Keratinocyte (primary cell): ENCODE measurements around the gene ANO10. TPM values are rescaled to one million over a fixed set of nuclear protein-coding genes. Genes with fewer than 3 reads are reported as not detected.

Experiments used
- DNase-seq: peaks from one replicate; pipeline ENCODE4 v3.0.0-alpha.2; 2011; ENCODE audit warnings: low read depth, missing footprints, low spot score
- FAIRE-seq: peaks from 2 replicates; lab custom pipeline; 2011; peaks lifted over from hg19 to GRCh38; lab: Jason Lieb, UNC
- H2AFZ ChIP-seq: 2 replicates; pipeline ENCODE4 v1.6.0; 2012; ENCODE audit warnings: low read length, control low read depth, inconsistent platforms; ENCODE audit not compliant: control insufficient read depth
- H3K27ac ChIP-seq: 2 replicates; pipeline ENCODE4 v1.5.1; 2011; ENCODE audit warnings: low read length; ENCODE audit not compliant: control insufficient read depth, insufficient read depth
- H3K27me3 ChIP-seq: 3 replicates; pipeline ENCODE4 v1.6.0; 2011; ENCODE audit warnings: low read length; ENCODE audit not compliant: control insufficient read depth, insufficient read depth; ENCODE audit errors: extremely low read depth
- H3K36me3 ChIP-seq, 2 experiments: 2 replicates in 1 of 2; 3 replicates in 1 of 2; pipeline ENCODE4 v1.5.1; 2011; ENCODE audit warnings: low read length in 2 of 2, mild to moderate bottlenecking in 1 of 2; ENCODE audit not compliant: control insufficient read depth in 2 of 2, insufficient read depth in 2 of 2; ENCODE audit errors: extremely low read depth in 1 of 2
- H3K4me1 ChIP-seq: 3 replicates; pipeline ENCODE4 v1.5.1; 2011; ENCODE audit warnings: low read length; ENCODE audit not compliant: control insufficient read depth, insufficient read depth; ENCODE audit errors: extremely low read depth
- H3K4me2 ChIP-seq: 3 replicates; pipeline ENCODE4 v1.6.0; 2011; ENCODE audit warnings: low read depth, low read length; ENCODE audit not compliant: control insufficient read depth, insufficient read depth; ENCODE audit errors: extremely low read depth
- H3K4me3 ChIP-seq, 3 experiments: fragments of 200-600 bp in 1 of 3; sonication (generic) in 1 of 3; 2 replicates in 2 of 3; 3 replicates in 1 of 3; pipeline ENCODE4 v1.5.1; 2011 to 2016; ENCODE audit warnings: low read length in 3 of 3, mild to moderate bottlenecking in 3 of 3, control low read depth in 2 of 3, inconsistent platforms in 1 of 3, low read depth in 1 of 3, mixed read lengths in 1 of 3, mixed run types in 1 of 3, moderate library complexity in 1 of 3; ENCODE audit not compliant: control insufficient read depth in 2 of 3, insufficient read depth in 2 of 3; ENCODE audit errors: extremely low read depth in 1 of 3
- H3K79me2 ChIP-seq: 2 replicates; pipeline ENCODE4 v1.6.0; 2012; ENCODE audit warnings: low read length; ENCODE audit not compliant: control insufficient read depth, insufficient read depth
- H3K9ac ChIP-seq: 3 replicates; pipeline ENCODE4 v1.6.0; 2011; ENCODE audit warnings: low read length; ENCODE audit not compliant: control insufficient read depth, insufficient read depth; ENCODE audit errors: extremely low read depth
- H3K9me1 ChIP-seq: 3 replicates; pipeline ENCODE4 v1.6.0; 2011; ENCODE audit warnings: low read length; ENCODE audit not compliant: control insufficient read depth, insufficient read depth; ENCODE audit errors: extremely low read depth
- H3K9me3 ChIP-seq: 2 replicates; pipeline ENCODE4 v1.5.1; 2012; ENCODE audit warnings: low read depth, low read length; ENCODE audit not compliant: control insufficient read depth
- H4K20me1 ChIP-seq: 3 replicates; pipeline ENCODE4 v1.6.0; 2011; ENCODE audit warnings: low read length; ENCODE audit not compliant: control insufficient read depth, insufficient read depth; ENCODE audit errors: extremely low read depth
- CTCF ChIP-seq, 3 experiments: IDR thresholded peaks in 1 of 3; conservative IDR thresholded peaks in 1 of 3; optimal IDR thresholded peaks in 1 of 3; 2 replicates in 2 of 3; 3 replicates in 1 of 3; pipeline versions ENCODE3 to v1.5.1; 2011; ENCODE audit warnings: low read length in 3 of 3, mild to moderate bottlenecking in 3 of 3, moderate library complexity in 2 of 3, control low read depth in 1 of 3, inconsistent platforms in 1 of 3; ENCODE audit not compliant: insufficient read depth in 2 of 3; ENCODE audit errors: extremely low read depth in 1 of 3
- EZH2 ChIP-seq: IDR thresholded peaks from one replicate; pipeline ENCODE4 v1.6.1; 2012; ENCODE audit warnings: inconsistent platforms, mild to moderate bottlenecking, low read length, moderate library complexity
- dilution Hi-C: fragments of 300-500 bp; cut with MboI; formaldehyde crosslinking; loops from one replicate; pipeline ENCODE4 v1.7.0; 2020; ENCODE audit warnings: low sequenced_read_pairs; ENCODE audit not compliant: extremely low pct_ligation_motif_present
- polyA plus RNA-seq, 5 experiments: library from polyadenylated mRNA; depleted of rRNA in 3 of 5; stranded (reverse) in 3 of 5; stranded (forward) in 1 of 5; unstranded in 1 of 5; fragments of >200 nt; gene quantifications; 1 replicate in 1 of 5; 2 replicates in 3 of 5; 3 replicates in 1 of 5; pipeline versions ENCODE4 v1.2.1 to v1.2.3, GENCODE V29; 2011 to 2012; ENCODE audit warnings: missing spikeins in 2 of 5, low read depth in 1 of 5, low replicate concordance in 1 of 5

ANO10 gene
- polyA plus RNA-seq, 1 donor (not counting 4 experiments of a cell fraction or from before 2014, with no cell fraction given), result 48.8 TPM

DNA sequence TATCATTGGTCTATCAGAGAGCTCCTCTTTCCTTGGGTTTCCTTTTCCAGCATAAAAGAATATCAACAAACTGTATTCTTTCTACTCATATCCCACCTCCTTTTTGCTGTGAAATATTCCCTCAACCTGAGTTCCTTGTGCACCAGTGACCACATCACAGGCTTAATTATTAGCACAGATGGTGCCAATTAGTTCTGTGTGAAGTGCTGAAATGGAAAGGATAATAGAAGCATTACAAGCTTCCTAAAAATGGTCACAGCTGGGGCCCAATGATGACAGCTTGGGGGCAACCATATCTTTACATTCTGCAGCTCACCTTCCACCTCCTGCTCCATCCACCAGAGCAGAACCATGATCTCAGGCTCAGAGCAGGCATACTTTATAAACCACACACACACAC lies 84.6 kb downstream of the ANO10 start:
- FAIRE-seq, result no peak
- dilution Hi-C loops, result no loop called here
- no peak overlapping the region for H2AFZ ChIP-seq
- H3K9ac ChIP-seq, result no peak overlapping the region
- no peak for DNase-seq
- H3K4me3 ChIP-seq, result no peak overlapping the region
- H4K20me1 ChIP-seq, result no peaks in the 10 kb centered on the region
- TF ChIP-seq CTCF (optimal IDR thresholded peaks at IDR 0.05 in 1 of 3, IDR thresholded peaks at IDR 0.05 in 1 of 3, conservative IDR thresholded peaks at IDR 0.05 in 1 of 3; ENCODE audit: extremely low read depth in 1 of 3, insufficient read depth in 2 of 3, low read length in 3 of 3), result no peak
- TF ChIP-seq EZH2, result no peak
- H3K9me3 ChIP-seq, result no peaks in the 10 kb centered on the region
- no peaks in the 10 kb centered on the region for H3K79me2 ChIP-seq
- H3K27ac ChIP-seq, result no peak overlapping the region
- H3K4me2 ChIP-seq, result no peak overlapping the region
- H3K27me3 ChIP-seq, result no peaks in the 10 kb centered on the region
- no peaks in the 10 kb centered on the region for H3K36me3 ChIP-seq
- H3K9me1 ChIP-seq, result no peaks in the 10 kb centered on the region
- H3K4me1 ChIP-seq, result peaks cover 5% of the 10 kb centered on the region

DNA sequence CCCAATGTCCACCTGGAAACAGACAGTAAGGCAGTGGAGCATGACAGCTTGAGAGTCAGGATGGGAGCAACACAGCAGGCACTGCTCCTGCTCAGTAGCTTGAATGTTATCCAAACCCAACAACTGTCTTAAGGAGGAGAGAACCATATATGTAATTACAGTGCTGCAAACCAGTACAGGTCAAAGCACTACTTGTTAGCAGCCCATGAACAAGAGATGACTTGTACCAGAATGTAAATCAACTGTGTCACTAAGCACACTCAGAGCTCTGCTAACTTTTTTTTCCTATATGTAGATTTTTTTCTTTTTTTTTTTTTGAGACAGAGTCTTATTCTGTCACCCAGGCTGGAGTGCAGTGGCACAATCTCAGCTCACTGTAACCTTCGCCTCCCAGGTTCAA lies 87.1 kb downstream of the ANO10 start:
- no peaks in the 10 kb centered on the region for H3K9me1 ChIP-seq
- peaks cover 5% of the 10 kb centered on the region for H3K4me1 ChIP-seq
- no peak overlapping the region for H3K4me3 ChIP-seq
- no peak overlapping the region for H3K27ac ChIP-seq
- H3K79me2 ChIP-seq, result no peaks in the 10 kb centered on the region
- no peak for DNase-seq
- H4K20me1 ChIP-seq, result no peaks in the 10 kb centered on the region
- H3K9me3 ChIP-seq, result no peaks in the 10 kb centered on the region
- H3K36me3 ChIP-seq, result no peaks in the 10 kb centered on the region
- no peak for FAIRE-seq
- H3K9ac ChIP-seq, result no peak overlapping the region
- no peaks in the 10 kb centered on the region for H3K27me3 ChIP-seq
- dilution Hi-C loops, result no loop called here
- no peak overlapping the region for H3K4me2 ChIP-seq
- TF ChIP-seq EZH2, result no peak
- TF ChIP-seq CTCF (optimal IDR thresholded peaks at IDR 0.05 in 1 of 3, IDR thresholded peaks at IDR 0.05 in 1 of 3, conservative IDR thresholded peaks at IDR 0.05 in 1 of 3; ENCODE audit: extremely low read depth in 1 of 3, insufficient read depth in 2 of 3, low read length in 3 of 3), result no peak
- no peak overlapping the region for H2AFZ ChIP-seq
